Stimulated activated CD8-positive, alpha-beta memory T cell treated with anti-CD3 and anti-CD28 coated beads, Interleukin-12 subunit alpha, Interleukin-12 subunit beta, amount 100 ng/mL, for 24 hours (primary cell): ENCODE measurements around the gene TRIP4.

Source experiments
- DNase-seq: peaks from one replicate; pipeline ENCODE4 v3.0.0-alpha.2; 2020; ENCODE audit errors: extremely low read depth

Gene TRIP4

GRCh38 chr15:64447536-64448315, 60.1 kb downstream of the TRIP4 start:
- no peak for DNase-seq

DNA sequence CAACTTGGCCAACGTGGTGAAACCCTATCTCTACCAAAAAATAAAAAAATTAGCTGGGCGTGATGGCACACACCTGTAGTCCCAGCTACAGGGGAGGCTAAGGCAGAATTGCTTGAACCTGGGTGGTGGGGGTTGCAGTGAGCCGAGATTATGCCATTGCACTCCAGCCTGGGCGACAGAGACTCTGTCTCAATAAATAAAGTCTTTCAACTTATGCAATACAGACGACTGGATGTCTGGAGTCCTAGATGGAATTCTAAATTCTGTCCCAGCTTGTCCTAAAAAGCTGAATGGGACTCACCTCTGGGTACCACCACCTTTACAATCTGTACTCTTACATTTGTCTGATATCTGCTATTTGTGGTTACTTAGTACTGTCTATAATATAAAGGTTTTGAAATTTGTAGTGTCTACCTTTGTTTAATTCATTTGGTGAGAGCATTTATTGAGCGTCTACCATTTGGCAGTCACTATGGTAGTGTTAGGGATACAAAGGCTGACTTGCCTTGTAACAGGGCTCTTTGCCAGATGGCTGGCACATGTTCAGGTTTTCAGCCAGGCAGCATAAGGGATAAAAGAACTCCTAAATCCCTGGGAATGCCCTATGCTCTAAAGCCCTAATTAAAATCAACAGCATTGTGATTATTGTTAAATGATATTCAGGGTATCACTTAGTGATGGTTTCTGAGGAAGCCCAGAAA, 65.5 kb downstream of the TRIP4 start:
- DNase-seq: no peak

DNA sequence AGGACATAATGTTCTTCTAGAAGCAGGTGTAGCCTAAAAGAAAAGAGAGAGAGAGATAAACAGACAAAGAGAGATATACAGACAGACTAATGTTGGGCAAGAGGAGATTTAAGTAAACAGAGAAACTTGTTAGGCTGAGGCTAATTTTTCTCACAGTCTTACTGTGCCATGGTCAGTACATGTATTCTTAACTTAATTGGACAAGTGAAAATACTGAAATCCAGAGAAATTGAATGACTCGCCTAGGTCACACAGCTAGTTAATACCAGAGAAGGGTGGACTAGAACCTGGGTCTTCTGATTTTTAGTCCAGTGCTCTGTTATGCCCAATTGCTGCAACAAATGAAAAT, 66.0 kb downstream of the TRIP4 start:
- DNase-seq: no peak

- no peak for DNase-seq
Measured at GRCh38 chr15:64454282-64454681, 66.6 kb downstream of the TRIP4 start.

DNA sequence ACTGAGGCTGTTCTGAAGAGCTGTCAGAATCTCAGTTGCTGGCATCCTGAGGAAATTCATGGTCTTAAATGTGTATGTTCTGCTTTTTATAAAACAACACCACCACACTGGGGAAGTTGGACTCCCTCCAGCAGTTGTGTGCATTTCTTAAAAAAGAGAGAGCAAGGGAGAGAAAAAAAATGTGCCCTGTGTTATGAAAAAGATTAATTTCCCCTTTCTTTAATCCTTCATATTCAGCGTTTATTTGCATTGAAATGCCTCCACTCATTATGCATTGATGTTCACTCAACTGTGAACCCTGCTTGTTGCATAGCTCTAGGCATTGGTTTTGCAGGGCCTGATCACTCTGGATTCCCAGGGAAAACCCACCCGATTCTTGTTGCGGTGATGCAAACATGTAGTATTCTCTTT, 68.3 kb downstream of the TRIP4 start:
- no peak for DNase-seq

- DNase-seq: no peak
Measured at GRCh38 chr15:64456634-64457108, 69.0 kb downstream of the TRIP4 start.

- DNase-seq: no peak
Measured at GRCh38 chr15:64459066-64459781, 71.6 kb downstream of the TRIP4 start.

DNA sequence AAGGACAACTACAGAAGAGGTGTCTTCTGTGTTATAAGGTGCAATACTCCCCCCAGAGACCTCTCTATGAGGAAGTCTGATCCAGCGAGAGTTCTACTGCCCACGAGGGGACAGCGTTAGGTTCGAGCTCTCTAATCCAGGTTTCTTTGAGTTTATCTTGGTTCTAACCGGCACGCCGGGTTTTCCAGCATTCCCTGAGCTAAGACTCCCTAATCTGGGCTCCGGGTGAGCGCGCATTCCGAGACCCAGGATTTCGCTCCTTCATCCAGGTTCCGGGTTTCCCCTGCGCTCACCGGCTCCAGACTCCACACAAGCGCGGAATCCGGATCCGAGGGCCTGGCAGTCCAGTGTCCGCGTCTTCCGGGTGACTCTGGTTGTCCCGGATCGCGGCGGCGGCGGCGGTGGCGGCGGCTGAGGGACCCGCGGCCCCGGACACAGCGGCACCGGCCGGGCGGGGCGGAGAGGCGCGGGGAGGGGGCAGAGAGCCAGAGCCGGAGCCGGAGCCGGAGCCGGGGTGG, 72.6 kb downstream of the TRIP4 start, which contains the start of gene ZNF609:
TSS of gene ZNF609 (plus strand) at position 373 of the 518 bp plus-strand sequence. CDS start 38,842 bp downstream, outside the sequence.
- peak; percentile 62 for DNase-seq

DNA sequence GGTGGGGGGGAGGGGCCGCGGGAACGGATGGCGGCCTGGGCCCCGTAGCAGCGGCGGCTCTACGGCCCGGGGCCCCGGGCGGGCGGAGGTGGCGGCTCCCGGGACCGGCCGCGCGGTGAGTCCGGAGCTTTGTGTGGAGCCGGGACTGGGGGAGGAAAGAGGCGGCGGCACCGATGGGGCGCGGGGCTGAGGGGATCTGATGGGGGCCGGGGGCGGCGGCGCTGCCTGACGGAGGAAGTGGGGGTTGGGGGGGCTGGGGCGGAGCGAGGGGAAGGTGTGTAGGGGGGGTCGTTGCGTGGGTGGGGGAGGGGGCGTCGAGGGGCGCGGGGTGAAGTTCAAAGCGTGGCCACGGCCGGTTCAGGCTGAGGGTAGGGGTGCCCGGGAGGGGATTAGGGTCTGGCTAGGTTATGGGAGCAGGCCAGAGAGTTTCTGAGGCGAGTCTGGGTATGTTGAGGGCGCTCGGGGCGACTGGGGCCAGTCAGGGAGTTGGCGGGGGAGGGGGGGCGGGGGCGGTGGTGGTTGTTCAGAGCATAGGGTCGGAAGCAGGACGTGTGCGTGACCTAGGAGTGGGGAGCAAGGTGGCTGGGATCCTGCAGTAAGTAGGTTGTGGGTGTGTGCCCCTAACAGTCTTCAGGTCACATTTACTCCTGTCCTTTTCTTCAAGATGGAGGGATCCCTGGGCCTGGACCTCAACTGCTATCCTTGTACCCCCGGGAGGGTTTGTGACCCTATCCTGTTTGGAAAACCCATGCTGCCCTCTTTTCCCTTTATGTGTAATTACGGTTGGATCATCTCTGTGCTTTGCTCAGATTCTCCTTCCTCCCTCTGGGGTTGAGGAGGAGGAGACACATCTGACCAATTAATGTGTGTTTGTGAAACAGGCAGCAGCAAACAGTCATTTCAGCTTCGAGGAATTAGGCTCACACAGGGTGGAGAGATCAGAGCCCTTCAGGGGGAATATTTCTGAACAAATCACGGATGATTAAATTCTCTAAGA, 73.4 kb downstream of the TRIP4 start:
- no peak for DNase-seq

- DNase-seq: no peak
Measured at GRCh38 chr15:64461721-64462162, 74.1 kb downstream of the TRIP4 start.

- no peak for DNase-seq
Measured at GRCh38 chr15:64462492-64462891, 74.9 kb downstream of the TRIP4 start.

GRCh38 chr15:64464276-64465005, 76.8 kb downstream of the TRIP4 start:
- DNase-seq: no peak

DNA sequence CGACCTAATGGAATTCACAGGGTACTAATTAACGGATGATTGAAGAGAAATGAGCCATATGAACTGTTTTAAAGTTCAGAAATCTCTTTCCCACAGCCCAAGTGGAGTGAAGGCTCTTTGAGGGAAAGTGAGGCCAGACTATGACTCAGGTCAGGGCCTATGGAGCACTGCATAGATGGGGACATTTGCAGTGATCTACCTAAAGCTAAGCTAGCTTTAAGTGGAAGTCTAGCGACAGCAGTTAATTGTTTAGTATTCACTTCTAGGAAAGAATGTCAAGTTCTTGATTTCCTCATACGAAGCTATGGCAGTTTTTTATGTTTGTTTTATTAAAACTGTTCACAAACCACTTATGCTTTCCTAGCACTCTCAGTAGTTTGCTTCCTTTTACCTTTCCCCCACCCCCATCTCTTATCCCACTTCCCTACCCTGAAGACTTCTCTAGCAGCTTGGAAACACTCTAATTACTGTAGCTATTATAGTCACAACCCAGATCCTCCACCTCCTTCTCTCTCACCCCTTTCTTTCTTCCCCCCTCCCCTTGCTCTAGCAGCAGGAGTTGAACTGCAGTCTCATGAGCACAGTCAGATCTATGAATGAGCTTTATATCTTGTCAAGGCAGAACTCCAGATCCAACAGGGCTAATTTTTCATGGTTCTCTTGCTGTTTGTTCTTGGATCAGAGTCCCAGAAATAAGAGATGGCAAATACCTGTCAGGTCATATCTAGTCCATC, 78.9 kb downstream of the TRIP4 start:
- no peak for DNase-seq

GRCh38 chr15:64472161-64472560, 84.5 kb downstream of the TRIP4 start:
- DNase-seq: no peak

DNA sequence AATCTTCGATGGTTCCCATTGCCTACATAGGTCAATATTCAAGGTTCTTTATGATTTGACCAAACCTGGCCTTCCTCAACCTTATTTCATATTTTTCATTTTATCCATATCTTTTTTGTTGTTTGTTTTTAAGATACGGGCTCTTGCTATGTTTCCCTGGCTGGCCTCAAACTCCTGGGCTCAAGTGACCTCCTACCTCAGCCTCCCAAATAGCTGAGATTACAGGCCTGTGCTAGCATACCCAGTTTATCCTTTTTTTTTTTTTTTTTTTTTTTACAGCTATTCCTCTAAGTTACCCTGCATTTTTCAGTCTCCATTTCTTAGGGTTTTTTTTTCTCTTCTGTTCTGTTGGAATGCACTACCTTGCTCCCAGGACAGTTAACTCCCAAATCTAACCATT, 87.2 kb downstream of the TRIP4 start:
- DNase-seq: no peak

- DNase-seq: no peak
Measured at GRCh38 chr15:64476550-64476949, 88.9 kb downstream of the TRIP4 start.

DNA sequence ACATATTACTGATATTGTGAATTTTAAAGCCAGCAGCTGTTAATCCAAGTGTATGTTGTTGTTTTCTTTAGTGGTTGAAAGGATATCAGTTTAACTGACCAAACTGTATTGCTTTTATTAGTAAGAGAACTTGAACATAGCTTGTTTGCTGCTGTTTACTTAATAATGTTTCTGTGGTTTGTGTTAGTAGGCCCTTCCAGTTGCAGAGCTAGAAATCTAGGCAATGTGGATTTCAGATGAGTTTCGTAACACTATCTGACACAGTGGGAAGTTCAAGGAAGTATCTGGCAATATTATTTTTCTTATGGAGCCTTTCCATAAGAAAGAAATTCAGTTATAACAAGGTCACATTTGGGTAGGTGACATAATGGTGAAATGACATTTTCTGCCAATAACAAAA, 91.2 kb downstream of the TRIP4 start:
- DNase-seq: no peak

GRCh38 chr15:64480891-64481290, 93.3 kb downstream of the TRIP4 start:
- no peak for DNase-seq

- DNase-seq: no peak
Measured at GRCh38 chr15:64483749-64484148, 96.1 kb downstream of the TRIP4 start.

DNA sequence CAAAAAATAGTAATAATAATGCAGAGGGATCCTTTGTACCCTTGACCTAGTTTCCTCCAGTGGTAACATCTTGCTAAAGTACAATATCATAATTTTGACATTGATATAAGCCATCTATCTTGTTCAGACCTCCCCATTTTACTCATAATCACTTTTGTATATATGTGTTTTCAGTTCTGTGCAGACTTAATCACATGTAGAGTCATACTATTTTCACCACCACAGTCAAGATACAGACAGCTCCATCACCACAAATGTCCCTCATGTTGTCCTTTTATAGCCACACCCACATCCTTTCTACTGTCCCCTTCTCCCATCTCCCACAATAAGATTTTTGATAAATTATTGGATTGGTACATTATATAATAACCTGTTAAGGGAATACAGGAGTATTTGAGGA, 98.2 kb downstream of the TRIP4 start:
- no peak for DNase-seq
